DOHH2 (cell line): ENCODE measurements around the gene MRTFA.

Experiments used
- CTCF ChIP-seq: fragments of 200-600 bp; sonication (generic); IDR thresholded peaks from one replicate; pipeline ENCODE4 v1.5.1; 2014; ENCODE audit warnings: antibody characterized with exemption, mild to moderate bottlenecking, low read depth, low read length; ENCODE audit not compliant: poor library complexity, severe bottlenecking
- EZH2phosphoT487 ChIP-seq: fragments of 200-600 bp; sonication (generic); IDR thresholded peaks from 2 replicates; pipeline ENCODE4 v1.6.1; 2017; ENCODE audit warnings: borderline replicate concordance, mild to moderate bottlenecking, antibody characterized with exemption, low read length, moderate library complexity, mixed read lengths

- TF ChIP-seq CTCF (no peak), EZH2phosphoT487 (no peak)
Observed at GRCh38 chr22:40645579-40646197, 9.2 kb upstream of the MRTFA start.
